Measurements from ENCODE around the gene KCTD16.

KCTD16 gene

GRCh38 chr5:144315026-144315425 lies 144.4 kb downstream of the KCTD16 start (continued):
- TF ChIP-seq, protein P1, sequence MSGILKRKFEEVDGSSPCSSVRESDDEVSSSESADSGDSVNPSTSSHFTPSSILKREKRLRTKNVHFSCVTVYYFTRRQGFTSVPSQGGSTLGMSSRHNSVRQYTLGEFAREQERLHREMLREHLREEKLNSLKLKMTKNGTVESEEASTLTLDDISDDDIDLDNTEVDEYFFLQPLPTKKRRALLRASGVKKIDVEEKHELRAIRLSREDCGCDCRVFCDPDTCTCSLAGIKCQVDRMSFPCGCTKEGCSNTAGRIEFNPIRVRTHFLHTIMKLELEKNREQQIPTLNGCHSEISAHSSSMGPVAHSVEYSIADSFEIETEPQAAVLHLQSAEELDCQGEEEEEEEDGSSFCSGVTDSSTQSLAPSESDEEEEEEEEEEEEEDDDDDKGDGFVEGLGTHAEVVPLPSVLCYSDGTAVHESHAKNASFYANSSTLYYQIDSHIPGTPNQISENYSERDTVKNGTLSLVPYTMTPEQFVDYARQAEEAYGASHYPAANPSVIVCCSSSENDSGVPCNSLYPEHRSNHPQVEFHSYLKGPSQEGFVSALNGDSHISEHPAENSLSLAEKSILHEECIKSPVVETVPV (CRISPR knock-in tag; IDR thresholded peaks at IDR 0.05), result no peak
- TF ChIP-seq GLIS3 (CRISPR knock-in tag; IDR thresholded peaks at IDR 0.05), result no peak
- no peak for TF ChIP-seq RARB (CRISPR knock-in tag; IDR thresholded peaks at IDR 0.05)
- TF ChIP-seq ZFP3 (CRISPR knock-in tag; IDR thresholded peaks at IDR 0.05), result no peak
- no peak for TF ChIP-seq ESRRG (CRISPR knock-in tag; IDR thresholded peaks at IDR 0.05)

DNA sequence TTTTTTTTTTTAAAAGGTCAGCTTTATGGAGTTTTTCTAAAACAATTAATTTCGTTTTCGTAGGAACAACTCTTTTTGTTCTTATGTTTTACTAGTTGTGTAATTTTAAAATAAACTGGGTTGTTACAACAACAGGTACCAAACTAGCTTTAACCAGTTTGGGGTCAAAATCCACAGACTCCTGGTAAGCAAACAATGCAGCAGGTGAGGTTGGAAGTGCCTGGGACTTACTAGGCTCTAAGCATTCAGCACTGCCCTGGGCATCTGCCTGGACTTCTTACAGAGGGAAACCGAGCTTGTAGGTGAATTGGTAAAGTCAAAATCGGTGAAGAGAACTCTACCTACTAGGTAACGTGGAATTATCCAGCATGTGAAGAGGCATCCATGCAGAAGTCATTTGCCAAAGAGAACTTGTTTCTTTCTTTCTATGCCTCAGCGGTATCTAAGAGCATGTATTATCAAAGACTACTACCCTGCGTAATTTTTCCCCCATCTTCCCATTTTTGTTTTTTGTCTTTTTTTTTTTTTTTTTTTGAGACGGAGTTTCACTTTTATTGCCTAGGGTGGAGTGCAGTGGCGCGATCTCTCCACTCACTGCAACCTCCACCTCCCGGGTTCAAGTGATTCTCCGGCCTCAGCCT lies 145.4 kb downstream of the KCTD16 start:
- ATAC-seq, result no peak
- TF ChIP-seq SNAI2 (CRISPR knock-in tag; IDR thresholded peaks at IDR 0.05) (no peak), PATZ1 (CRISPR knock-in tag; IDR thresholded peaks at IDR 0.05; ENCODE audit: borderline replicate concordance) (no peak), OSR1 (CRISPR knock-in tag; IDR thresholded peaks at IDR 0.05) (no peak), CSDC2 (CRISPR knock-in tag; IDR thresholded peaks at IDR 0.05) (no peak), ZNF8 (CRISPR knock-in tag; IDR thresholded peaks at IDR 0.05) (no peak), ISL1 (CRISPR knock-in tag; IDR thresholded peaks at IDR 0.05) (no peak), ARNTL (CRISPR knock-in tag; IDR thresholded peaks at IDR 0.05; ENCODE audit: borderline replicate concordance, low read depth) (no peak), ZNF565 (CRISPR knock-in tag; conservative IDR thresholded peaks at IDR 0.05; ENCODE audit: low read depth) (no peak), ZFP3 (CRISPR knock-in tag; IDR thresholded peaks at IDR 0.05) (no peak), BACH2 (CRISPR knock-in tag; IDR thresholded peaks at IDR 0.05; ENCODE audit: borderline replicate concordance) (no peak), ZNF70 (CRISPR knock-in tag; IDR thresholded peaks at IDR 0.05) (no peak), ZC3H10 (CRISPR knock-in tag; IDR thresholded peaks at IDR 0.05) (no peak)
- TF ChIP-seq, protein P2, sequence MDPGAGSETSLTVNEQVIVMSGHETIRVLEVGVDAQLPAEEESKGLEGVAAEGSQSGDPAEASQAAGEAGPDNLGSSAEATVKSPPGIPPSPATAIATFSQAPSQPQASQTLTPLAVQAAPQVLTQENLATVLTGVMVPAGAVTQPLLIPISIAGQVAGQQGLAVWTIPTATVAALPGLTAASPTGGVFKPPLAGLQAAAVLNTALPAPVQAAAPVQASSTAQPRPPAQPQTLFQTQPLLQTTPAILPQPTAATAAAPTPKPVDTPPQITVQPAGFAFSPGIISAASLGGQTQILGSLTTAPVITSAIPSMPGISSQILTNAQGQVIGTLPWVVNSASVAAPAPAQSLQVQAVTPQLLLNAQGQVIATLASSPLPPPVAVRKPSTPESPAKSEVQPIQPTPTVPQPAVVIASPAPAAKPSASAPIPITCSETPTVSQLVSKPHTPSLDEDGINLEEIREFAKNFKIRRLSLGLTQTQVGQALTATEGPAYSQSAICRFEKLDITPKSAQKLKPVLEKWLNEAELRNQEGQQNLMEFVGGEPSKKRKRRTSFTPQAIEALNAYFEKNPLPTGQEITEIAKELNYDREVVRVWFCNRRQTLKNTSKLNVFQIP (CRISPR knock-in tag; IDR thresholded peaks at IDR 0.05; ENCODE audit: borderline replicate concordance, low read depth), result no peak
- TF ChIP-seq, protein P3, sequence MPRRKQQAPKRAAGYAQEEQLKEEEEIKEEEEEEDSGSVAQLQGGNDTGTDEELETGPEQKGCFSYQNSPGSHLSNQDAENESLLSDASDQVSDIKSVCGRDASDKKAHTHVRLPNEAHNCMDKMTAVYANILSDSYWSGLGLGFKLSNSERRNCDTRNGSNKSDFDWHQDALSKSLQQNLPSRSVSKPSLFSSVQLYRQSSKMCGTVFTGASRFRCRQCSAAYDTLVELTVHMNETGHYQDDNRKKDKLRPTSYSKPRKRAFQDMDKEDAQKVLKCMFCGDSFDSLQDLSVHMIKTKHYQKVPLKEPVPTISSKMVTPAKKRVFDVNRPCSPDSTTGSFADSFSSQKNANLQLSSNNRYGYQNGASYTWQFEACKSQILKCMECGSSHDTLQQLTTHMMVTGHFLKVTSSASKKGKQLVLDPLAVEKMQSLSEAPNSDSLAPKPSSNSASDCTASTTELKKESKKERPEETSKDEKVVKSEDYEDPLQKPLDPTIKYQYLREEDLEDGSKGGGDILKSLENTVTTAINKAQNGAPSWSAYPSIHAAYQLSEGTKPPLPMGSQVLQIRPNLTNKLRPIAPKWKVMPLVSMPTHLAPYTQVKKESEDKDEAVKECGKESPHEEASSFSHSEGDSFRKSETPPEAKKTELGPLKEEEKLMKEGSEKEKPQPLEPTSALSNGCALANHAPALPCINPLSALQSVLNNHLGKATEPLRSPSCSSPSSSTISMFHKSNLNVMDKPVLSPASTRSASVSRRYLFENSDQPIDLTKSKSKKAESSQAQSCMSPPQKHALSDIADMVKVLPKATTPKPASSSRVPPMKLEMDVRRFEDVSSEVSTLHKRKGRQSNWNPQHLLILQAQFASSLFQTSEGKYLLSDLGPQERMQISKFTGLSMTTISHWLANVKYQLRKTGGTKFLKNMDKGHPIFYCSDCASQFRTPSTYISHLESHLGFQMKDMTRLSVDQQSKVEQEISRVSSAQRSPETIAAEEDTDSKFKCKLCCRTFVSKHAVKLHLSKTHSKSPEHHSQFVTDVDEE (CRISPR knock-in tag; IDR thresholded peaks at IDR 0.05), result no peak

DNA sequence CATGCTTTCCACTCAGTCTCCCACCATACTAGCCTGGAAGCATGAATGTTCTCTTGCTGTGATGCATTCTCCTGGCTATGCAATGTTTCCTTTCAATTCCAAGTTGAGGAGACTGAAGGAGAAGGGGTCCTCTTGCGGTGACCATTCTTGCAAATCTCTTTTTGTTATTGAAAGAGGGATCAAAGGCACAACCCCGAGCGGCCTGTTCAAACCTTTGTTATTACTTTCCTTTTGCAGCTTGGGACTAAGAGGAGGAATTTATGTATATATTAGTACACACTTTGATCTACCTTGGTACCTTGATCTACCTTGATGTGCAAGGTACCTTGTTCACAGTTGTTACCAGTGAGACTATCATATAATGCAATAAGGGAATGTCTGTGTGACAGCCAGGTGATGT lies 147.3 kb downstream of the KCTD16 start:
- ATAC-seq, result no peak
- TF ChIP-seq ARNTL (CRISPR knock-in tag; IDR thresholded peaks at IDR 0.05; ENCODE audit: borderline replicate concordance, low read depth) (no peak), ISL1 (CRISPR knock-in tag; IDR thresholded peaks at IDR 0.05) (no peak), TCF4 (CRISPR knock-in tag; IDR thresholded peaks at IDR 0.05; ENCODE audit: borderline replicate concordance) (no peak), ESRRG (CRISPR knock-in tag; IDR thresholded peaks at IDR 0.05) (no peak), ZFP3 (CRISPR knock-in tag; IDR thresholded peaks at IDR 0.05) (no peak), CSDC2 (CRISPR knock-in tag; IDR thresholded peaks at IDR 0.05) (no peak), SNAI2 (CRISPR knock-in tag; IDR thresholded peaks at IDR 0.05) (no peak), PATZ1 (CRISPR knock-in tag; IDR thresholded peaks at IDR 0.05; ENCODE audit: borderline replicate concordance) (no peak), RARB (CRISPR knock-in tag; IDR thresholded peaks at IDR 0.05) (no peak), ZC3H10 (CRISPR knock-in tag; IDR thresholded peaks at IDR 0.05) (no peak), OSR1 (CRISPR knock-in tag; IDR thresholded peaks at IDR 0.05) (no peak)
- TF ChIP-seq, protein P1 (CRISPR knock-in tag; IDR thresholded peaks at IDR 0.05), result no peak
- TF ChIP-seq, protein P4, sequence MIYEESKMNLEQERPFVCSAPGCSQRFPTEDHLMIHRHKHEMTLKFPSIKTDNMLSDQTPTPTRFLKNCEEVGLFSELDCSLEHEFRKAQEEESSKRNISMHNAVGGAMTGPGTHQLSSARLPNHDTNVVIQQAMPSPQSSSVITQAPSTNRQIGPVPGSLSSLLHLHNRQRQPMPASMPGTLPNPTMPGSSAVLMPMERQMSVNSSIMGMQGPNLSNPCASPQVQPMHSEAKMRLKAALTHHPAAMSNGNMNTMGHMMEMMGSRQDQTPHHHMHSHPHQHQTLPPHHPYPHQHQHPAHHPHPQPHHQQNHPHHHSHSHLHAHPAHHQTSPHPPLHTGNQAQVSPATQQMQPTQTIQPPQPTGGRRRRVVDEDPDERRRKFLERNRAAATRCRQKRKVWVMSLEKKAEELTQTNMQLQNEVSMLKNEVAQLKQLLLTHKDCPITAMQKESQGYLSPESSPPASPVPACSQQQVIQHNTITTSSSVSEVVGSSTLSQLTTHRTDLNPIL (CRISPR knock-in tag; IDR thresholded peaks at IDR 0.05; ENCODE audit: low read depth), result no peak
